ENCODE results near the gene ADNP. TPM values are rescaled to one million over a fixed set of nuclear protein-coding genes. Genes with fewer than 3 reads are reported as not detected.

Gene ADNP
- total and polyA plus RNA-seq, 5 donors from 2014 or later, result 4.9 to 61.5 (median 7.0) TPM

- Histone ChIP-seq H3K9me3 (ENCODE audit: control insufficient read depth in 2 of 2, low read length in 2 of 2) (no peaks in the 10 kb centered on the region), H3K36me3 (ENCODE audit: control insufficient read depth, insufficient read depth, low read length) (no peaks in the 10 kb centered on the region), H3K27me3 (ENCODE audit: control insufficient read depth, insufficient read depth, low read length) (peaks cover 2% of the 10 kb centered on the region), H3K4me1 (ENCODE audit: control insufficient read depth, insufficient read depth, low read length, poor library complexity, severe bottlenecking) (no peaks in the 10 kb centered on the region), H3K4me3 (ENCODE audit: low read depth, low read length) (no peak overlapping the region), H3K27ac (ENCODE audit: insufficient read depth, low read length, poor library complexity, severe bottlenecking) (no peak overlapping the region)
- Mint-ChIP-seq H3K27ac (peak overlapping the region in 1 of 3 donors; percentile 49), H3K4me1 (peaks cover 0 to 7% (median 6%) of the 10 kb centered on the region in 4 donors), H3K36me3 (no peaks in the 10 kb centered on the region), H3K9me3 (no peaks in the 10 kb centered on the region), H3K27me3 (peaks cover 22% of the 10 kb centered on the region), H3K4me3 (no peak overlapping the region)
- DNase-seq (no peak), ATAC-seq (ENCODE audit: low read depth in 2 of 2) (no peak)
Measured at GRCh38 chr20:50968289-50968688, 37.1 kb upstream of the ADNP start.

GRCh38 chr20:50967586-50967985 is 36.3 kb upstream of the ADNP start:
- Histone ChIP-seq H3K4me3 (ENCODE audit: low read depth, low read length) (no peak overlapping the region), H3K4me1 (ENCODE audit: control insufficient read depth, insufficient read depth, low read length, poor library complexity, severe bottlenecking) (no peaks in the 10 kb centered on the region), H3K27ac (ENCODE audit: insufficient read depth, low read length, poor library complexity, severe bottlenecking) (no peak overlapping the region), H3K36me3 (ENCODE audit: control insufficient read depth, insufficient read depth, low read length) (no peaks in the 10 kb centered on the region), H3K9me3 (ENCODE audit: control insufficient read depth in 2 of 2, low read length in 2 of 2) (no peaks in the 10 kb centered on the region), H3K27me3 (ENCODE audit: control insufficient read depth, insufficient read depth, low read length) (no peaks in the 10 kb centered on the region)
- Mint-ChIP-seq H3K27me3 (peaks cover 17% of the 10 kb centered on the region), H3K9me3 (no peaks in the 10 kb centered on the region), H3K36me3 (no peaks in the 10 kb centered on the region), H3K27ac (no peak overlapping the region), H3K4me3 (no peak overlapping the region), H3K4me1 (peaks cover 0 to 9% (median 6%) of the 10 kb centered on the region in 4 donors)
- ATAC-seq (ENCODE audit: low read depth in 2 of 2), result no peak
- no peak for DNase-seq

- Mint-ChIP-seq H3K4me3 (peak overlapping the region; percentile 93 to 99 (median 96)), H3K4me1 (peaks cover 21 to 80% (median 38%) of the 10 kb centered on the region in 4 donors), H3K9me3 (no peaks in the 10 kb centered on the region), H3K27me3 (no peaks in the 10 kb centered on the region), H3K27ac (peak overlapping the region in 2 of 3 donors; percentile 67 to 97), H3K36me3 (peaks cover 9% of the 10 kb centered on the region)
- ATAC-seq (ENCODE audit: low read depth in 2 of 2) (no peak), DNase-seq (no peak)
- Histone ChIP-seq H3K36me3 (ENCODE audit: control insufficient read depth, insufficient read depth, low read length) (peaks cover 18% of the 10 kb centered on the region), H3K4me1 (ENCODE audit: control insufficient read depth, insufficient read depth, low read length, poor library complexity, severe bottlenecking) (peaks cover 26% of the 10 kb centered on the region), H3K27me3 (ENCODE audit: control insufficient read depth, insufficient read depth, low read length) (no peaks in the 10 kb centered on the region), H3K27ac (ENCODE audit: insufficient read depth, low read length, poor library complexity, severe bottlenecking) (peak overlapping the region; percentile 95), H3K4me3 (ENCODE audit: low read depth, low read length) (peak overlapping the region; percentile 95), H3K9me3 (ENCODE audit: control insufficient read depth in 2 of 2, low read length in 2 of 2) (no peaks in the 10 kb centered on the region)
Measured at GRCh38 chr20:50959543-50960126, 28.4 kb upstream of the ADNP start.

GRCh38 chr20:50958615-50959542 is 27.6 kb upstream of the ADNP start, which contains the start of gene MOCS3:
Gene MOCS3, plus strand, starts transcription at chr20:50958818. Its CDS starts 25 bp downstream, at chr20:50958843.
- Mint-ChIP-seq H3K36me3 (peaks cover 9% of the 10 kb centered on the region), H3K9me3 (no peaks in the 10 kb centered on the region), H3K4me1 (peaks cover 21 to 81% (median 40%) of the 10 kb centered on the region in 4 donors), H3K27me3 (no peaks in the 10 kb centered on the region), H3K4me3 (peak within 1 kb of the TSS; percentile 93 to 99 (median 96)), H3K27ac (peak within 1 kb of the TSS; percentile 97 to 100 (median 98))
- DNase-seq (peak; percentile 83 to 95 (median 94)), ATAC-seq (ENCODE audit: low read depth in 2 of 2) (peak; percentile 72 to 75)
- H3K4me3 ChIP-seq (ENCODE audit: low read depth, low read length), result peak within 1 kb of the TSS; percentile 95
- H3K27me3 ChIP-seq (ENCODE audit: control insufficient read depth, insufficient read depth, low read length), result no peaks in the 10 kb centered on the region
- H3K36me3 ChIP-seq (ENCODE audit: control insufficient read depth, insufficient read depth, low read length), result peaks cover 25% of the 10 kb centered on the region
- H3K4me1 ChIP-seq (ENCODE audit: control insufficient read depth, insufficient read depth, low read length, poor library complexity, severe bottlenecking), result peaks cover 26% of the 10 kb centered on the region
- no peaks in the 10 kb centered on the region for H3K9me3 ChIP-seq (ENCODE audit: control insufficient read depth in 2 of 2, low read length in 2 of 2)
- H3K27ac ChIP-seq (ENCODE audit: insufficient read depth, low read length, poor library complexity, severe bottlenecking), result peak within 1 kb of the TSS; percentile 95

- Histone ChIP-seq H3K9me3 (ENCODE audit: control insufficient read depth in 2 of 2, low read length in 2 of 2) (no peaks in the 10 kb centered on the region), H3K4me1 (ENCODE audit: control insufficient read depth, insufficient read depth, low read length, poor library complexity, severe bottlenecking) (peaks cover 26% of the 10 kb centered on the region), H3K4me3 (ENCODE audit: low read depth, low read length) (peak within 1 kb of the TSS; percentile 95), H3K27me3 (ENCODE audit: control insufficient read depth, insufficient read depth, low read length) (no peaks in the 10 kb centered on the region), H3K27ac (ENCODE audit: insufficient read depth, low read length, poor library complexity, severe bottlenecking) (peak within 1 kb of the TSS; percentile 95), H3K36me3 (ENCODE audit: control insufficient read depth, insufficient read depth, low read length) (peaks cover 34% of the 10 kb centered on the region)
- Mint-ChIP-seq H3K4me3 (peak within 1 kb of the TSS; percentile 93 to 99 (median 96)), H3K9me3 (no peaks in the 10 kb centered on the region), H3K36me3 (peaks cover 16% of the 10 kb centered on the region), H3K4me1 (peaks cover 28 to 82% (median 42%) of the 10 kb centered on the region in 4 donors), H3K27me3 (no peaks in the 10 kb centered on the region), H3K27ac (peak within 1 kb of the TSS; percentile 97 to 100 (median 98))
- ATAC-seq (ENCODE audit: low read depth in 2 of 2) (peak; percentile 87), DNase-seq (peak in 2 of 3 donors; percentile 85 to 95)
Measured at GRCh38 chr20:50957798-50958614, 26.8 kb upstream of the ADNP start, which contains the start of gene DPM1. Gene DPM1, minus strand, starts transcription at chr20:50958532. Its CDS starts 9 bp downstream, at chr20:50958523.

- H3K4me3 Mint-ChIP-seq, result peak overlapping the region; percentile 93 to 99 (median 96)
- H3K4me1 ChIP-seq (ENCODE audit: control insufficient read depth, insufficient read depth, low read length, poor library complexity, severe bottlenecking), result peaks cover 26% of the 10 kb centered on the region
- DNase-seq, result no peak
- no peaks in the 10 kb centered on the region for H3K9me3 ChIP-seq (ENCODE audit: control insufficient read depth in 2 of 2, low read length in 2 of 2)
- no peaks in the 10 kb centered on the region for H3K9me3 Mint-ChIP-seq
- H3K4me1 Mint-ChIP-seq, result peaks cover 28 to 83% (median 42%) of the 10 kb centered on the region in 4 donors
- peak overlapping the region; percentile 95 for H3K4me3 ChIP-seq (ENCODE audit: low read depth, low read length)
- no peaks in the 10 kb centered on the region for H3K27me3 Mint-ChIP-seq
- ATAC-seq (ENCODE audit: low read depth in 2 of 2), result no peak
- H3K27ac Mint-ChIP-seq, result peak overlapping the region; percentile 97 to 100 (median 98)
- H3K27me3 ChIP-seq (ENCODE audit: control insufficient read depth, insufficient read depth, low read length), result no peaks in the 10 kb centered on the region
- H3K36me3 ChIP-seq (ENCODE audit: control insufficient read depth, insufficient read depth, low read length), result peaks cover 37% of the 10 kb centered on the region
- H3K36me3 Mint-ChIP-seq, result peaks cover 18% of the 10 kb centered on the region
- H3K27ac ChIP-seq (ENCODE audit: insufficient read depth, low read length, poor library complexity, severe bottlenecking), result no peak overlapping the region
Measured at GRCh38 chr20:50957276-50957675, 26.0 kb upstream of the ADNP start.

- peaks cover 33 to 58% (median 36%) of the 10 kb centered on the region in 4 donors for H3K4me1 Mint-ChIP-seq
- H3K27me3 ChIP-seq (ENCODE audit: control insufficient read depth, insufficient read depth, low read length), result no peaks in the 10 kb centered on the region
Measured at GRCh38 chr20:50953821-50954220, 22.6 kb upstream of the ADNP start.

More at GRCh38 chr20:50953821-50954220, 22.6 kb upstream of the ADNP start:
- H3K27ac ChIP-seq (ENCODE audit: insufficient read depth, low read length, poor library complexity, severe bottlenecking), result no peak overlapping the region
- H3K4me1 ChIP-seq (ENCODE audit: control insufficient read depth, insufficient read depth, low read length, poor library complexity, severe bottlenecking), result peaks cover 17% of the 10 kb centered on the region
- Mint-ChIP-seq H3K27me3 (no peaks in the 10 kb centered on the region), H3K9me3 (no peaks in the 10 kb centered on the region), H3K27ac (no peak overlapping the region), H3K4me3 (no peak overlapping the region), H3K36me3 (peaks cover 31% of the 10 kb centered on the region)
- ATAC-seq (ENCODE audit: low read depth in 2 of 2), result no peak
- peaks cover 62% of the 10 kb centered on the region for H3K36me3 ChIP-seq (ENCODE audit: control insufficient read depth, insufficient read depth, low read length)
- H3K9me3 ChIP-seq (ENCODE audit: control insufficient read depth in 2 of 2, low read length in 2 of 2), result no peaks in the 10 kb centered on the region
- DNase-seq, result no peak
- H3K4me3 ChIP-seq (ENCODE audit: low read depth, low read length), result no peak overlapping the region

Measured in CD4-positive, CD25-positive, alpha-beta regulatory T cell (primary cell).